ENCODE measurements around the gene PGM1.

GRCh38 chr1:63693944-63694571 lies 100.8 kb downstream of the PGM1 start:
- no peak for TF ChIP-seq ZBTB2 (IDR thresholded peaks at IDR 0.05)
- no peak for TF ChIP-seq FOXA1 (IDR thresholded peaks at IDR 0.05; ENCODE audit: borderline replicate concordance)
- no peak for TF ChIP-seq CHD1 (IDR thresholded peaks at IDR 0.05; ENCODE audit: low read length)
- no peak for TF ChIP-seq ZNF143 (CRISPR knock-in tag; IDR thresholded peaks at IDR 0.05)
- no peak for TF ChIP-seq YY1 (IDR thresholded peaks at IDR 0.05; ENCODE audit: borderline replicate concordance in 1 of 3, control insufficient read depth in 1 of 3, extremely low read depth in 1 of 3, insufficient read depth in 3 of 3, insufficient read length in 1 of 3, insufficient replicate concordance in 2 of 3, low read depth in 1 of 3, low read length in 2 of 3)

All from K562 (cell line).